WTC11 (cell line): ENCODE data around the gene KRT16. TPM values are rescaled to one million over a fixed set of nuclear protein-coding genes. Genes with fewer than 3 reads are reported as not detected.
A peak's percentile ranks its signal among the peaks of the same experiment; 100 is the strongest.
"Not testable (repeated sequence)": the region's sequence is repeated elsewhere in the genome, so short reads cannot be mapped to it uniquely, and the experiment has no call there.

Source experiments
- ATAC-seq: fragments of 200-7000 bp; cut with Tn5 transposase; 2 replicates; pipeline ENCODE4 v1.10.0; 2021; ENCODE audit warnings: mild to moderate bottlenecking, moderate library complexity
- CTCF ChIA-PET: fragments of 300-600 bp; sonication (Branson Sonifier 250); formaldehyde crosslinking; loops from one replicate; lab custom pipeline; 2021; ENCODE audit warnings: antibody characterized with exemption; lab: Charles Lee
- POLR2A ChIA-PET: fragments of 350-600 bp; sonication (Branson Sonifier 250); formaldehyde crosslinking; loops from one replicate; lab custom pipeline; 2021; ENCODE audit warnings: antibody characterized with exemption; lab: Charles Lee
- DNase-seq: peaks from one replicate; pipeline ENCODE4 v3.0.0; 2021; ENCODE audit warnings: low spot score
- H3K27ac Mint-ChIP-seq: 2 replicates; pipeline ENCODE4 v1.8.0; 2021; ENCODE audit warnings: mixed read lengths
- H3K27me3 Mint-ChIP-seq: 2 replicates; pipeline ENCODE4 v1.8.0; 2021; ENCODE audit warnings: low read depth, mild to moderate bottlenecking, moderate library complexity, mixed read lengths
- H3K36me3 Mint-ChIP-seq: 2 replicates; pipeline ENCODE4 v1.8.0; 2021; ENCODE audit warnings: mixed read lengths
- H3K4me1 Mint-ChIP-seq: 2 replicates; pipeline ENCODE4 v1.8.0; 2022; ENCODE audit warnings: mixed read lengths
- H3K4me3 Mint-ChIP-seq: 2 replicates; pipeline ENCODE4 v1.8.0; 2021; ENCODE audit warnings: mild to moderate bottlenecking, moderate library complexity, mixed read lengths
- H3K9me3 Mint-ChIP-seq: 2 replicates; pipeline ENCODE4 v1.8.0; 2021; ENCODE audit warnings: mixed read lengths
- ARID4B ChIP-seq: sonication (generic); formaldehyde crosslinking; IDR thresholded peaks from 2 replicates; pipeline ENCODE4 v1.8.0; 2023; ENCODE audit warnings: missing genetic modification reagents, mild to moderate bottlenecking, borderline replicate concordance
- ATF6 ChIP-seq: sonication (generic); formaldehyde crosslinking; IDR thresholded peaks from 2 replicates; pipeline ENCODE4 v1.8.1; 2023; ENCODE audit warnings: mild to moderate bottlenecking, missing genetic modification reagents
- CBFB ChIP-seq: sonication (generic); formaldehyde crosslinking; IDR thresholded peaks from 2 replicates; pipeline ENCODE4 v1.8.1; 2022; ENCODE audit warnings: mild to moderate bottlenecking, low read depth, missing genetic modification reagents
- CDX4 ChIP-seq: fragments of 250-450 bp; sonication (Bioruptor Pico); IDR thresholded peaks from 2 replicates; pipeline ENCODE4 v1.9.0; 2021; ENCODE audit warnings: moderate library complexity, mild to moderate bottlenecking, inconsistent platforms, borderline replicate concordance
- CREB1 ChIP-seq: sonication (generic); formaldehyde crosslinking; IDR thresholded peaks from 2 replicates; pipeline ENCODE4 v1.8.0; 2023; ENCODE audit warnings: mild to moderate bottlenecking, missing genetic modification reagents
- ETV6 ChIP-seq: sonication (generic); formaldehyde crosslinking; IDR thresholded peaks from 2 replicates; pipeline ENCODE4 v1.8.1; 2022; ENCODE audit warnings: mild to moderate bottlenecking, missing genetic modification reagents
- RORB ChIP-seq: fragments of 250-450 bp; sonication (Bioruptor Pico); IDR thresholded peaks from 2 replicates; pipeline ENCODE4 v1.9.0; 2021; ENCODE audit warnings: mild to moderate bottlenecking
- SMAD4 ChIP-seq: sonication (generic); formaldehyde crosslinking; IDR thresholded peaks from 2 replicates; pipeline ENCODE4 v1.8.0; 2022; ENCODE audit warnings: mild to moderate bottlenecking, missing genetic modification reagents
- SP1 ChIP-seq: sonication (generic); formaldehyde crosslinking; conservative IDR thresholded peaks from 2 replicates; pipeline ENCODE4 v1.8.1; 2022; ENCODE audit warnings: missing genetic modification reagents
- USF1 ChIP-seq: sonication (generic); formaldehyde crosslinking; IDR thresholded peaks from 2 replicates; pipeline ENCODE4 v1.8.0; 2022; ENCODE audit warnings: mild to moderate bottlenecking, missing genetic modification reagents
- ZNF532 ChIP-seq: fragments of 250-450 bp; sonication (Bioruptor Pico); IDR thresholded peaks from 2 replicates; pipeline ENCODE4 v1.9.0; 2021; ENCODE audit warnings: mild to moderate bottlenecking, borderline replicate concordance
- total RNA-seq: library from RNA; stranded (reverse); gene quantifications from 3 replicates; pipeline ENCODE4 v1.2.3, GENCODE V29; 2021

Gene KRT16
- total RNA-seq, 1 experiment from 2014 or later = not detected

- Mint-ChIP-seq H3K4me1 (peaks cover 13% of the 10 kb centered on the region; the same call in 1 of the 2 replicates), H3K27ac (0 out of 2 replicates have a peak overlapping the region, but pooled peaks have one; percentile 23), H3K9me3 (no peaks in the 10 kb centered on the region), H3K36me3 (no peaks in the 10 kb centered on the region), H3K4me3 (no peak overlapping the region), H3K27me3 (no peaks in the 10 kb centered on the region)
- no peak for DNase-seq
- TF ChIP-seq CREB1 (CRISPR knock-in tag) (no peak), CDX4 (CRISPR knock-in tag) (no peak), ETV6 (CRISPR knock-in tag) (no peak), ATF6 (CRISPR knock-in tag) (no peak), SP1 (CRISPR knock-in tag) (no peak), CBFB (CRISPR knock-in tag) (no peak), ZNF532 (CRISPR knock-in tag) (no peak)
- ChIA-PET POLR2A (no interaction called here), CTCF (interaction anchor here (0.6 to 2.7 kb wide), 11 partner anchors 11 to 736 kb away, joined by 3 to 18 read pairs (median 6); partner anchors contain the start of gene KRT20)
- ATAC-seq = no peak
These were observed 8.2 kb upstream of the KRT16 start for GRCh38 chr17:41620583-41621434.

- H3K9me3 Mint-ChIP-seq, H3K36me3 Mint-ChIP-seq, ATAC-seq, DNase-seq, H3K27me3 Mint-ChIP-seq, H3K27ac Mint-ChIP-seq, POLR2A ChIA-PET, H3K4me3 Mint-ChIP-seq: not testable (repeated sequence)
- CTCF ChIA-PET = interaction anchor here (0.7 to 2.7 kb wide), 11 partner anchors 10 to 735 kb away, joined by 3 to 18 read pairs (median 6); partner anchors contain the start of gene KRT20
- H3K4me1 Mint-ChIP-seq = peaks cover 13% of the 10 kb centered on the region; the same call in 1 of the 2 replicates
These were observed 7.5 kb upstream of the KRT16 start for GRCh38 chr17:41619927-41620582.

GRCh38 chr17:41619036-41619926 lies 6.7 kb upstream of the KRT16 start:
- H3K4me3 Mint-ChIP-seq = no peak overlapping the region
- no peak for ATAC-seq
- H3K4me1 Mint-ChIP-seq = peaks cover 13% of the 10 kb centered on the region; the same call in 1 of the 2 replicates
- H3K27ac Mint-ChIP-seq = peak overlapping the region; percentile 60; the same call in 1 of the 2 replicates
- no peaks in the 10 kb centered on the region for H3K36me3 Mint-ChIP-seq
- no peak for DNase-seq
- ChIA-PET CTCF (interaction anchor here (0.8 to 2.7 kb wide), 5 partner anchors 9 to 71 kb away, joined by 3 to 17 read pairs (median 4); no protein-coding TSS in a partner anchor), POLR2A (no interaction called here)
- H3K27me3 Mint-ChIP-seq = no peaks in the 10 kb centered on the region
- no peaks in the 10 kb centered on the region for H3K9me3 Mint-ChIP-seq
- TF ChIP-seq USF1 (CRISPR knock-in tag) (no peak), SMAD4 (CRISPR knock-in tag) (no peak), RORB (CRISPR knock-in tag) (no peak), ARID4B (CRISPR knock-in tag) (no peak)
